Left hindlimb (tissue), 1 donor: ENCODE measurements around the gene EIF3L.

ENCODE experiments used
- DNase-seq: peaks from one replicate; pipeline ENCODE4 v3.0.0-alpha.2; 2018

Gene EIF3L

GRCh38 chr22:37930270-37930951 is 81.2 kb downstream of the EIF3L start:
- DNase-seq: no peak

GRCh38 chr22:37930952-37931440 is 81.8 kb downstream of the EIF3L start:
- no peak for DNase-seq

- no peak for DNase-seq
Measured at GRCh38 chr22:37931893-37932389, 82.7 kb downstream of the EIF3L start.

DNA sequence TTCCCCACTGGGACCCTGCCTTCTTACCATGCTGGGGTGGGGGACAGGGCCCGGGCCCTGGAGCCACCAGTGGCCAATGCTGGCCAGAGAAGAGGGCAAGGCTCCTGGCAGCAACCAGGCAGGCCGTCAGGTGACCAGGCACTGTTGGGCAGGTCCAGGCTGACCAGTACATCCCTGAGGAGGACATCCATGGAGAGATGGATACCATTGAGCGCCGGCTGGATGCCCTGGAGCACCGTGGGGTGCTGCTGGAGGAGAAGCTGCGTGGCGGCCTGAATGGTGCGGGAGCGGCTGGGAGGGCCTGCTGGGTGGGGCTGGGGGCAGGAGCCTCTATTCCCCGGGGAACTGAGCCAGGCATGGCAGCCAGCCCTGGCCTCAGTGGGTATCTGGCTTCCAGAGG is 83.2 kb downstream of the EIF3L start:
- no peak for DNase-seq

- no peak for DNase-seq
Measured at GRCh38 chr22:37932821-37933578, 83.8 kb downstream of the EIF3L start.

- peak; percentile 86 for DNase-seq
Measured at GRCh38 chr22:37933711-37934376, 84.6 kb downstream of the EIF3L start.
